Panc1 (cell line): Measurements from ENCODE around the gene IL1F10.

Source experiments
- POLR2AphosphoS5 ChIP-seq: IDR thresholded peaks from 2 replicates; pipeline ENCODE4 v1.6.1; 2012; ENCODE audit warnings: mild to moderate bottlenecking, low read depth, low read length, moderate library complexity
- SIN3A ChIP-seq: IDR thresholded peaks from 2 replicates; pipeline ENCODE4 v1.6.1; 2012; ENCODE audit warnings: low read depth, mild to moderate bottlenecking, low read length, moderate library complexity, borderline replicate concordance; ENCODE audit not compliant: insufficient read depth
- TCF7L2 ChIP-seq: IDR thresholded peaks from 2 replicates; pipeline ENCODE4 v1.6.1; 2011; ENCODE audit warnings: mild to moderate bottlenecking, low read depth, low read length, inconsistent platforms
- TF ChIP-seq, protein P1 (sequence below): fragments of 450-650 bp; IDR thresholded peaks from 2 replicates; pipeline ENCODE4 v1.5.1; 2017; ENCODE audit warnings: mild to moderate bottlenecking
- TF ChIP-seq, protein P2 (sequence below), 2 experiments: IDR thresholded peaks; 2 replicates each; pipeline ENCODE4 v1.6.1; 2011 to 2012; ENCODE audit warnings: low read depth in 2 of 2, control low read depth in 1 of 2, low read length in 1 of 2, mild to moderate bottlenecking in 1 of 2, moderate library complexity in 1 of 2; ENCODE audit not compliant: insufficient read depth in 1 of 2

DNA sequence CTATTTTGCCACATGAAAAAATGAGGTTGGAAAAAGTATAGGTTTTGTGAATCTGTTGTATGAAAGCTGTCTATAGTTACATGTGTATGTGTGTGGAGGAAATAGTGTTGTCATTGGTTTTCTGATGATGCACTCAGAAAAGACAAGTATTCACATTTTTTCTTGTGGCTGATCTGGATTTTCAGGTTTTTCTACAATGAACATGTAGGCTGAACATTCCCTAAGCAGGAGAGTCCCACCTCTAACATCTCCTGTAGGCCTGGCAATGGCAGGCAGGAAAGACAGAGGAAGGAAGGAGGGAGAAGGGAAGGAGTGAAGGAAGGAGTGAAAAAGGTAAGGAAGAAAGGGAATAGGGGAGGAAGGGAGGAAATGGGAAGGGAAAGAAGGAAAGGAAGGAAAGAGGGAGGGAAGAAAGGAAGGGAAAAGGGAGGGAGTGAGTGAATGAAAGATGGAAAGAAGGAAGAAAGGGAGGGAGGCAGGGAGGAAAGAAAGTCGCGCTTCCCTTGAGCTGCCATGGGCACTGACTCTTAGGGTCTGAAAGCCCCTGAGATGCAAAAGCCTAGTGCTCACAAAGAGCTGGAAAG is 9.3 kb upstream of the IL1F10 start:
- TF ChIP-seq, protein P1, sequence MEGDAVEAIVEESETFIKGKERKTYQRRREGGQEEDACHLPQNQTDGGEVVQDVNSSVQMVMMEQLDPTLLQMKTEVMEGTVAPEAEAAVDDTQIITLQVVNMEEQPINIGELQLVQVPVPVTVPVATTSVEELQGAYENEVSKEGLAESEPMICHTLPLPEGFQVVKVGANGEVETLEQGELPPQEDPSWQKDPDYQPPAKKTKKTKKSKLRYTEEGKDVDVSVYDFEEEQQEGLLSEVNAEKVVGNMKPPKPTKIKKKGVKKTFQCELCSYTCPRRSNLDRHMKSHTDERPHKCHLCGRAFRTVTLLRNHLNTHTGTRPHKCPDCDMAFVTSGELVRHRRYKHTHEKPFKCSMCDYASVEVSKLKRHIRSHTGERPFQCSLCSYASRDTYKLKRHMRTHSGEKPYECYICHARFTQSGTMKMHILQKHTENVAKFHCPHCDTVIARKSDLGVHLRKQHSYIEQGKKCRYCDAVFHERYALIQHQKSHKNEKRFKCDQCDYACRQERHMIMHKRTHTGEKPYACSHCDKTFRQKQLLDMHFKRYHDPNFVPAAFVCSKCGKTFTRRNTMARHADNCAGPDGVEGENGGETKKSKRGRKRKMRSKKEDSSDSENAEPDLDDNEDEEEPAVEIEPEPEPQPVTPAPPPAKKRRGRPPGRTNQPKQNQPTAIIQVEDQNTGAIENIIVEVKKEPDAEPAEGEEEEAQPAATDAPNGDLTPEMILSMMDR = no peak
- TF ChIP-seq, protein P2, sequence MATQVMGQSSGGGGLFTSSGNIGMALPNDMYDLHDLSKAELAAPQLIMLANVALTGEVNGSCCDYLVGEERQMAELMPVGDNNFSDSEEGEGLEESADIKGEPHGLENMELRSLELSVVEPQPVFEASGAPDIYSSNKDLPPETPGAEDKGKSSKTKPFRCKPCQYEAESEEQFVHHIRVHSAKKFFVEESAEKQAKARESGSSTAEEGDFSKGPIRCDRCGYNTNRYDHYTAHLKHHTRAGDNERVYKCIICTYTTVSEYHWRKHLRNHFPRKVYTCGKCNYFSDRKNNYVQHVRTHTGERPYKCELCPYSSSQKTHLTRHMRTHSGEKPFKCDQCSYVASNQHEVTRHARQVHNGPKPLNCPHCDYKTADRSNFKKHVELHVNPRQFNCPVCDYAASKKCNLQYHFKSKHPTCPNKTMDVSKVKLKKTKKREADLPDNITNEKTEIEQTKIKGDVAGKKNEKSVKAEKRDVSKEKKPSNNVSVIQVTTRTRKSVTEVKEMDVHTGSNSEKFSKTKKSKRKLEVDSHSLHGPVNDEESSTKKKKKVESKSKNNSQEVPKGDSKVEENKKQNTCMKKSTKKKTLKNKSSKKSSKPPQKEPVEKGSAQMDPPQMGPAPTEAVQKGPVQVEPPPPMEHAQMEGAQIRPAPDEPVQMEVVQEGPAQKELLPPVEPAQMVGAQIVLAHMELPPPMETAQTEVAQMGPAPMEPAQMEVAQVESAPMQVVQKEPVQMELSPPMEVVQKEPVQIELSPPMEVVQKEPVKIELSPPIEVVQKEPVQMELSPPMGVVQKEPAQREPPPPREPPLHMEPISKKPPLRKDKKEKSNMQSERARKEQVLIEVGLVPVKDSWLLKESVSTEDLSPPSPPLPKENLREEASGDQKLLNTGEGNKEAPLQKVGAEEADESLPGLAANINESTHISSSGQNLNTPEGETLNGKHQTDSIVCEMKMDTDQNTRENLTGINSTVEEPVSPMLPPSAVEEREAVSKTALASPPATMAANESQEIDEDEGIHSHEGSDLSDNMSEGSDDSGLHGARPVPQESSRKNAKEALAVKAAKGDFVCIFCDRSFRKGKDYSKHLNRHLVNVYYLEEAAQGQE (IDR thresholded peaks at IDR 0.05; ENCODE audit: insufficient read depth in 1 of 2, low read depth in 2 of 2, low read length in 1 of 2) = no peak
- TF ChIP-seq SIN3A (no peak), POLR2AphosphoS5 (no peak), TCF7L2 (no peak)
